ENCODE data around the gene MTUS2. TPM values are rescaled to one million over a fixed set of nuclear protein-coding genes. Genes with fewer than 3 reads are reported as not detected.

MTUS2 gene
- total and polyA plus RNA-seq, 2 experiments from 2014 or later, result 0.27 to 0.38 TPM

GRCh38 chr13:29511980-29512379 is 691.8 kb downstream of the MTUS2 start (continued):
- TF ChIP-seq, protein P1, sequence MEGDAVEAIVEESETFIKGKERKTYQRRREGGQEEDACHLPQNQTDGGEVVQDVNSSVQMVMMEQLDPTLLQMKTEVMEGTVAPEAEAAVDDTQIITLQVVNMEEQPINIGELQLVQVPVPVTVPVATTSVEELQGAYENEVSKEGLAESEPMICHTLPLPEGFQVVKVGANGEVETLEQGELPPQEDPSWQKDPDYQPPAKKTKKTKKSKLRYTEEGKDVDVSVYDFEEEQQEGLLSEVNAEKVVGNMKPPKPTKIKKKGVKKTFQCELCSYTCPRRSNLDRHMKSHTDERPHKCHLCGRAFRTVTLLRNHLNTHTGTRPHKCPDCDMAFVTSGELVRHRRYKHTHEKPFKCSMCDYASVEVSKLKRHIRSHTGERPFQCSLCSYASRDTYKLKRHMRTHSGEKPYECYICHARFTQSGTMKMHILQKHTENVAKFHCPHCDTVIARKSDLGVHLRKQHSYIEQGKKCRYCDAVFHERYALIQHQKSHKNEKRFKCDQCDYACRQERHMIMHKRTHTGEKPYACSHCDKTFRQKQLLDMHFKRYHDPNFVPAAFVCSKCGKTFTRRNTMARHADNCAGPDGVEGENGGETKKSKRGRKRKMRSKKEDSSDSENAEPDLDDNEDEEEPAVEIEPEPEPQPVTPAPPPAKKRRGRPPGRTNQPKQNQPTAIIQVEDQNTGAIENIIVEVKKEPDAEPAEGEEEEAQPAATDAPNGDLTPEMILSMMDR (conservative IDR thresholded peaks at IDR 0.05; ENCODE audit: low read depth in 2 of 2), result no peak
- no peak for TF ChIP-seq POLR2AphosphoS5 (IDR thresholded peaks at IDR 0.05; ENCODE audit: low read depth)
- TF ChIP-seq STAT1 (IDR thresholded peaks at IDR 0.05; ENCODE audit: unreplicated experiment), result no peak
- TF ChIP-seq ZNF114 (CRISPR knock-in tag; IDR thresholded peaks at IDR 0.05), result no peak
- no peak for TF ChIP-seq JUNB (IDR thresholded peaks at IDR 0.05; ENCODE audit: unreplicated experiment)
- TF ChIP-seq REST (IDR thresholded peaks at IDR 0.05; ENCODE audit: unreplicated experiment), result no peak
- no peak for TF ChIP-seq NANOG (IDR thresholded peaks at IDR 0.05; ENCODE audit: borderline replicate concordance)
- no peak for TF ChIP-seq CREB1 (CRISPR knock-in tag; IDR thresholded peaks at IDR 0.05; ENCODE audit: low read depth)

- peaks cover 20% of the 10 kb centered on the region for H3K36me3 ChIP-seq (ENCODE audit: insufficient read depth)
- H3K79me2 ChIP-seq (replicated peaks; ENCODE audit: insufficient read depth), result no peaks in the 10 kb centered on the region
- Mint-ChIP-seq H3K4me3 (no peak overlapping the region), H3K4me1 (no peaks in the 10 kb centered on the region), H3K36me3 (ENCODE audit: low read depth) (peaks cover 73% of the 10 kb centered on the region), H3K27me3 (ENCODE audit: insufficient read depth, low read depth, poor library complexity) (peaks cover 28% of the 10 kb centered on the region), H3K27ac (peak overlapping the region; percentile 48; the same call in 1 of the 2 replicates), H3K9me3 (no peaks in the 10 kb centered on the region)
- no peaks in the 10 kb centered on the region; the same call in 1 of the 2 replicates for H3F3A ChIP-seq (replicated peaks; ENCODE audit: low read depth)
- no peaks in the 10 kb centered on the region for H3K9me2 ChIP-seq (ENCODE audit: insufficient read depth)
- ATAC-seq (no peak), DNase-seq (ENCODE audit: low spot score) (no peak)
- no peaks in the 10 kb centered on the region for H3K4me1 ChIP-seq (ENCODE audit: insufficient read depth)
- no peaks in the 10 kb centered on the region for H3K27me3 ChIP-seq (ENCODE audit: insufficient read depth)
- H4K20me1 ChIP-seq (replicated peaks; ENCODE audit: insufficient read depth), result peaks cover 28% of the 10 kb centered on the region; the same call in 1 of the 2 replicates
- no peak overlapping the region for H3K27ac ChIP-seq (ENCODE audit: low read depth)
- H3K4me3 ChIP-seq, result no peak overlapping the region
- H2AFZ ChIP-seq, result no peak overlapping the region
- no peak overlapping the region for H3K4me2 ChIP-seq
- no peak for TF ChIP-seq STAT1 (IDR thresholded peaks at IDR 0.05; ENCODE audit: unreplicated experiment)
- TF ChIP-seq ZNF114 (CRISPR knock-in tag; IDR thresholded peaks at IDR 0.05), result no peak
- TF ChIP-seq, protein P1 (conservative IDR thresholded peaks at IDR 0.05; ENCODE audit: low read depth in 2 of 2), result no peak
- TF ChIP-seq, protein P2, sequence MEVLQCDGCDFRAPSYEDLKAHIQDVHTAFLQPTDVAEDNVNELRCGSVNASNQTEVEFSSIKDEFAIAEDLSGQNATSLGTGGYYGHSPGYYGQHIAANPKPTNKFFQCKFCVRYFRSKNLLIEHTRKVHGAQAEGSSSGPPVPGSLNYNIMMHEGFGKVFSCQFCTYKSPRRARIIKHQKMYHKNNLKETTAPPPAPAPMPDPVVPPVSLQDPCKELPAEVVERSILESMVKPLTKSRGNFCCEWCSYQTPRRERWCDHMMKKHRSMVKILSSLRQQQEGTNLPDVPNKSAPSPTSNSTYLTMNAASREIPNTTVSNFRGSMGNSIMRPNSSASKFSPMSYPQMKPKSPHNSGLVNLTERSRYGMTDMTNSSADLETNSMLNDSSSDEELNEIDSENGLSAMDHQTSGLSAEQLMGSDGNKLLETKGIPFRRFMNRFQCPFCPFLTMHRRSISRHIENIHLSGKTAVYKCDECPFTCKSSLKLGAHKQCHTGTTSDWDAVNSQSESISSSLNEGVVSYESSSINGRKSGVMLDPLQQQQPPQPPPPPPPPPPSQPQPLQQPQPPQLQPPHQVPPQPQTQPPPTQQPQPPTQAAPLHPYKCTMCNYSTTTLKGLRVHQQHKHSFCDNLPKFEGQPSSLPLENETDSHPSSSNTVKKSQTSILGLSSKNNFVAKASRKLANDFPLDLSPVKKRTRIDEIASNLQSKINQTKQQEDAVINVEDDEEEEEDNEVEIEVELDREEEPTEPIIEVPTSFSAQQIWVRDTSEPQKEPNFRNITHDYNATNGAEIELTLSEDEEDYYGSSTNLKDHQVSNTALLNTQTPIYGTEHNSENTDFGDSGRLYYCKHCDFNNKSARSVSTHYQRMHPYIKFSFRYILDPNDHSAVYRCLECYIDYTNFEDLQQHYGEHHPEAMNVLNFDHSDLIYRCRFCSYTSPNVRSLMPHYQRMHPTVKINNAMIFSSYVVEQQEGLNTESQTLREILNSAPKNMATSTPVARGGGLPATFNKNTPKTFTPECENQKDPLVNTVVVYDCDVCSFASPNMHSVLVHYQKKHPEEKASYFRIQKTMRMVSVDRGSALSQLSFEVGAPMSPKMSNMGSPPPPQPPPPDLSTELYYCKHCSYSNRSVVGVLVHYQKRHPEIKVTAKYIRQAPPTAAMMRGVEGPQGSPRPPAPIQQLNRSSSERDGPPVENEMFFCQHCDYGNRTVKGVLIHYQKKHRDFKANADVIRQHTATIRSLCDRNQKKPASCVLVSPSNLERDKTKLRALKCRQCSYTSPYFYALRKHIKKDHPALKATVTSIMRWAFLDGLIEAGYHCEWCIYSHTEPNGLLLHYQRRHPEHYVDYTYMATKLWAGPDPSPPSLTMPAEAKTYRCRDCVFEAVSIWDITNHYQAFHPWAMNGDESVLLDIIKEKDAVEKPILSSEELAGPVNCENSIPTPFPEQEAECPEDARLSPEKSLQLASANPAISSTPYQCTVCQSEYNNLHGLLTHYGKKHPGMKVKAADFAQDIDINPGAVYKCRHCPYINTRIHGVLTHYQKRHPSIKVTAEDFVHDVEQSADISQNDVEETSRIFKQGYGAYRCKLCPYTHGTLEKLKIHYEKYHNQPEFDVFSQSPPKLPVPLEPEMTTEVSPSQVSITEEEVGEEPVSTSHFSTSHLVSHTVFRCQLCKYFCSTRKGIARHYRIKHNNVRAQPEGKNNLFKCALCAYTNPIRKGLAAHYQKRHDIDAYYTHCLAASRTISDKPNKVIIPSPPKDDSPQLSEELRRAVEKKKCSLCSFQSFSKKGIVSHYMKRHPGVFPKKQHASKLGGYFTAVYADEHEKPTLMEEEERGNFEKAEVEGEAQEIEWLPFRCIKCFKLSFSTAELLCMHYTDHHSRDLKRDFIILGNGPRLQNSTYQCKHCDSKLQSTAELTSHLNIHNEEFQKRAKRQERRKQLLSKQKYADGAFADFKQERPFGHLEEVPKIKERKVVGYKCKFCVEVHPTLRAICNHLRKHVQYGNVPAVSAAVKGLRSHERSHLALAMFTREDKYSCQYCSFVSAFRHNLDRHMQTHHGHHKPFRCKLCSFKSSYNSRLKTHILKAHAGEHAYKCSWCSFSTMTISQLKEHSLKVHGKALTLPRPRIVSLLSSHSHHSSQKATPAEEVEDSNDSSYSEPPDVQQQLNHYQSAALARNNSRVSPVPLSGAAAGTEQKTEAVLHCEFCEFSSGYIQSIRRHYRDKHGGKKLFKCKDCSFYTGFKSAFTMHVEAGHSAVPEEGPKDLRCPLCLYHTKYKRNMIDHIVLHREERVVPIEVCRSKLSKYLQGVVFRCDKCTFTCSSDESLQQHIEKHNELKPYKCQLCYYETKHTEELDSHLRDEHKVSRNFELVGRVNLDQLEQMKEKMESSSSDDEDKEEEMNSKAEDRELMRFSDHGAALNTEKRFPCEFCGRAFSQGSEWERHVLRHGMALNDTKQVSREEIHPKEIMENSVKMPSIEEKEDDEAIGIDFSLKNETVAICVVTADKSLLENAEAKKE (CRISPR knock-in tag; IDR thresholded peaks at IDR 0.05), result no peak
- no peak for TF ChIP-seq JUNB (IDR thresholded peaks at IDR 0.05; ENCODE audit: unreplicated experiment)
These were observed 693.2 kb downstream of the MTUS2 start for GRCh38 chr13:29513002-29513980.
